AG08396 (cell line): ENCODE measurements around the gene FAM181A.

Experiments
- DNase-seq: peaks from one replicate; pipeline ENCODE4 v3.0.0; 2012; ENCODE audit warnings: low spot score, mixed read lengths

Gene FAM181A

DNA sequence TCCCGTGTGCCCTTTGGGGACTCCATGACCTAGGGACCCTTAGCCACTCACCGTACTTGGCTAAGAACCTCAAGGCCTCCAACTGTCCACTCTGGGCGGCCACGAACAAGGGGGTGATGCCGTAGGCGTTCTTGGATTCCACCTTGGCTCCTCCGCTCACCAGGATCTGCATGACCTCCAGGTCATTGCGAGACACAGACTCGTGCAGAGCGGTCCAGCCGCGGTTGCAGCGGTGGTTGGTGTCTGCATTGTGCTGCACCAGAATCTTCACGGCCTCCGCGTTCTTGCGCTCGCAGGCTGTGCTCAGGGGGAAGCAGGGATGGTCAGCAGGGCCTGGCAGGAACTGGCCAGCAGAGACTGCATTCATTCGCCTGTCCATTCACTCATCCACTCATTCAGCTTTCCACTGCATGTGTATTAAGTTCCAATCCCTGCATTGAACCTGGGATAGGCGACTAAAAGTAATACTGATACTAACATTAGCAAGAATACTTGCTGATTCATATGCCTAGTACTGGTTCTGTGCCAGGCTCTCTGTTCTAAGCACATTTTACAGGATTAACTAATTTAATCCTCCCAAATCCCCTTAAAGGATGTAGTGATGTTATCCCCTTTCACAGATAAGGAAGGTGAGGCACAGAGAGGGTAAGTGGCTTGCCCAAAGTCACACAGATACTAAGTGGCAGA is 23.9 kb downstream of the FAM181A start:
- DNase-seq: no peak

DNA sequence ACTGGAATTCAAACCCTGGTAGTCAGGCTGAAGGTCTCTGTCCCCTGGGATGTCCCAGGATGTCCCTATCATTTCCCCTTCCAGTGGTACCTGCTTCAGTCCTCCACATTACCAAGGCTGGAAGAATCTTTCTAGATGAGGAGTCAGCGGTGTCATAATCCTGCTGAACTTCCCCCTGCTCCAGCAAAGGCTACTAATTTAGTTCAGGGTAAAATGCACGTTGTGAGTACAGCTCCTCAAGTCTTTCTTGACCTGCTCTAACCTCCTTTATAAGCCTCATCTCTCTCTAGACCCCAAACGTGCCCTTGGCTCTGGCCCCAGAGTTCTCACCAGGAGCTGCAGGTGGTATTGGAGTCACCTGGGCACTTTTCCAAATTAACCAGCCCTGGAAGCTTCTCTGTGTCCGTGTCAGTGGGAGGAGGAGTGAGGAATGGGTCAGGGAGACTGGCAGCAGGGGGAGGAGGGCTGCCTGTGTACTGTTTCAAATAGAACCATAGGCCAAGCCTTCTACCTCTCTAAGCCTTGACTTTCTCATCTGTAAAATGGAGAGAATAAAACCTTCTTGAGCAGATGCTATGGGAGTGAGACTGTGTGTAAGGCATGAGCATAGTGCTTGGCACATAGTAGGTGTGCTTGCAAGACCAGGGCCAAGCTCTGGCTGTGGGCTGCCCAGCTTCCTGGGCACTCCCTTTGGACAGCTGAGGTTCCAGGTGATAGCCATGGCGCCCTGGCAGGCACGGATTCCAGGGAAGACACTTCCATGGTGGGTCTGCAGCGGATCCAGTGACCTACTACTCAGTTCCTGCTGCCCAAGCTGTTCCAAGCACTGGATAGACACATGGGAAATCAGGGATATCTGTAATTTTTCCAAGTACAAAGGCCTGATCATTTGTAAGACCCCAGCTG is 24.7 kb downstream of the FAM181A start:
- DNase-seq: no peak

DNA sequence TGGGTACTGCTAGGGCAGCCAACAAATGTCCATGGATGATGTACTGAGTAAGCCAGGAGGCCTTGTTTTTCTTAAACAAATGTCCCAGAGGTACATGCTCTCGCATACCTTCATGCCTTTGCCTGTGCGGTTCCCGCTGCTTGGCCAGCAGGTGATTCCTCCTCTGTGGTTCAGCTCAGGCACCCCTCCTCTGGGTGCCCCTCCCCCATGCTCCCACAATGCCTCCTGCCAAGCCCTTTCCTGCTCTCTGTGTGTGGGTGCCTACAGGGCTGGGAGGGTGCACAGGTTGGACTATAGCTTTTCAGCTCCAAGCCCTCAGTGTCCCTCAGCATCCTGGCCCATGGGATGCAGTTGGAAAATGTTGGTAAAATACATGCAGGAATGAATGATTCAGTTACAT is 25.7 kb downstream of the FAM181A start:
- no peak for DNase-seq

DNA sequence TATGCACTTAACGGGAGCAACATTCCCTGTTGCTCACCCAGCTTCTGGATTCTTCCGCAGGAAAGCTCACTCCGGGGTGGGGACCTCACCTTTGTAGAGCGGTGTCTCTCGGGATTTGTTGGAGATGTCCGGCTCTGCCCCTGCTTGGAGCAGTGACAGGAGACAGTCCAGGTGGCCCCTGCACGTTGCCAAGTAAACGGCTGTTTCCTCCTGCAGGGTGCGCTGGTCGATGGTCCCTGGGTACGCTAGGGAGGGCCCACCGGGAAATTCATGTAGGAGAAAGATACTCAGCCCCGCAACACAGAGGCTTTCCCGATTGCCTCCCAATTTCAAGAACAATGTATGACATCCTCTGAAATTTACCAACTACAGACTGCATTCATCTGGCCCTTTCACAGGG is 26.1 kb downstream of the FAM181A start:
- no peak for DNase-seq

DNA sequence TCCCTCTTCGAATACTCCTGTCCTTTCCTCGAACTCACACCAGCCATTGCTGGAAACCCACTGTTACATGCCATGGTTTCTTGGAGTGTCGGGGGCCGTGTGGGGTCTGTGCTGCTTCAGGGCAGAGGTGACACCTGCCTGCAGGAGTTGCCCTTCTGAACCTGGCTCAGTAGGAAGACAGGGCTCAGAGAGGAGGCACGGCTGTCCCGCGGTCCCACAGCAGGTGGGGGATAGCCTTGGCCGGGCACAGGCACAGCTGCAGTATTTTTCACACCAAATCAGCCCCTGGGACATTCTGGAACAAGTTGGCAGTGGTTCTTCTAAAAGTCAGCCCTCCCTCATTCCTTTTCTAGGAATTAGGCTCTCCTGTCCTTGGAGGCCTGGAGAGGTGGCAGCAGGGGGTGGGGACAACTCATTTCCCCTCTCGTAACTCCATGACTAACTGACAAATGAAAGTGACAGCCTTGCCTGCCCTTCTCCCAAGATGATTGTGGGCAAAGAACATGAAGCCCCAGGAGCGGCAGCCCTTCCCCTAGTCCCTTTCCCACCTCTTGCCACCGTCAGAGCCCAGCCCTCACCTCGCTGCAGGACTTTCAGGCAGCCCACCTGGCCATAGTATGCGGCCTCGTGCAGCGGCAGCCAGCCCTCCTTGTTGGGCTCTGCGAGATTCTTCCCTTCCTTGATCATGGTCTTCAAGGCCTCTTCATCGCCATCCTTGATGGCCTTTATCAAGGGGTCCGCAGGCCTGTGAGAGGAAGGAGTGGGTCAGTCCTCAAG is 26.8 kb downstream of the FAM181A start:
- DNase-seq: no peak

DNA sequence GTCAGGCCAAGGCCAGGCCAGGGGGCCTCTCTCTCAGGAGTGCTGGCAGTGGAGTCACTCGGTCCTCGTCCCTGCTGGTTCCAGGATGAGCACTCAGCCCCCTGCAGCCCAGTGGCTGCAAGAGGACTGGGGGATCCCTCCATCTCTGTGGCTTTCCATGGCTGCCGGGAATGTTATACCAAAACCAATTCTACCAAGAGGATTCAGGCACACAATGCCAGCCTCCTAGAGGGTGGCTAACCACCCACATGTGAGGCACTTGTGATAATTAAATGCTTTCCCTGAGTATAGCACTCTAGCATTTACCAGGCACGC is 27.3 kb downstream of the FAM181A start:
- DNase-seq: no peak

DNA sequence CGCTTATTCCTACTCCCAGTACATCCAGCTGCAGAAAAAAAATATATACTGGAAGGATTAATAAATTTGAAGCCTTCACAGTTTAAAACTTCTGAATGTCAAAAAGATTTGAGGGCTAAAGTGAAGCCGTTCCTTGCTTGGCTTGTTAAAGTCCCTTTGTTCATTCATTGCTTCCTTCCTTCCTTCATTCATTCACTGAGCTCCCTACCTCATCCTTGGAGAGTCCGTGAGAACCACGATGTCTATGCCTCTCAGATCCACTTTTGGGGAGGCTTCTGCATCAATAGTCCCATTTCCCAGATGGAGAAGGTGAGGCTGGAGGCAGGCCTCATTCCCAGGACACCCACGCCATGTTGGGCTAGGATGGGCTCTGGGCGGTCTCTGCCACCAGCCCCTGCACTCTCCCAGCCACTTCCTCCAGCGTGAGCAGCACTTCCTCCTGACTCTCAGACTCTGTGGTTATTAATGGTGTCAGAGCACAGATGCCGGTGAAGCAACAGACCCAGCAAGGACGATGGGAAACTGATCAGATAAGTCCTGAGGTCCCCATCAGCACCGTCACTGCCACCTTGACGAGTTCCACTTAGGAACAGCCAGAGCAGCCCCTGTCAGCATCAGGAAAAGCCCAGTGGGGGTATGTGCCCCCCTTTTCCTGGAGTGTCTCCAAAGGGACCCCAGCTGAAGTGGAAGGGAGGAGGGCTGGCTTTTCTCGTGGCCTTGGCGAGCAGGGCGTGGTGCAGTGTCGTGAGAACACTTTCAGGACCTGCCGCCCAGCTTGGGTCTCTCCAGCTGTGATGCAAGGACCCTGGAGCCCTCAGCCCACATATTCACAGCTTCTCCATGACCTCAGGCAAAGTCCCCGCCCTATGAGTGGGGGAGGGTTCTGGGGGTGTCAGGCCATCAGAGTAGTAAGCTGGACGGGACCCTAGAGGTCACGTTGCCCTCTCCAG is 28.0 kb downstream of the FAM181A start:
- no peak for DNase-seq

DNA sequence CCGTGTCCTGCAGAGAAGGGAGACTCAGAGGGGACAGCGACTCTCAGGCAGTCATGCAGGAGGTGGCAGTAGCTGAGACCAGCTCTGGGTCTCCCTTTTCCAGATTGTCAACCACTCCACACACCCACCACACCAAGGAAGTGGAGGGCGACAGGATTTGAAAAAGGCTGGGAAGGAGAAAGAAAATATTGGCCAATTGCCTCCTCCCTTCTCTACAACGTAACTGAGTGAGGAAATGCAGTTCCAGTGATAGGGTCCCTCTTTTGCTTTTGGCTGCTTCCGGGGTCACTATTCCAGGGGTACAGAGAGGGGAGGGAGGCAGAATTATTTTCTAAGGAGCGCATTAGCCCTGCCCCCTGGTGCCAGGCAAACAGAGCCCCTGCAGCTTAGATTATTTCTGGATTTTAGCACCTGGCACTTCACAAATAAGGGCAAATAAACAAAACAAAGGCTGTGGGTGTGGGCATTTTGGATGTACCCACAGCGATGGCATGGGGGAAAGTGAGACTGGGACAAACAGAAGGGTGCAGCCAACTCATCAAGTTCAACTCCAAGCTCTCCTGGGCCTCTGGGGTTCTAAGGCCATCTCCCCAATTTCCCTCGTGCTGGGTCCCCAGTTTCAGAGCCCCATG is 28.8 kb downstream of the FAM181A start:
- DNase-seq: no peak

DNA sequence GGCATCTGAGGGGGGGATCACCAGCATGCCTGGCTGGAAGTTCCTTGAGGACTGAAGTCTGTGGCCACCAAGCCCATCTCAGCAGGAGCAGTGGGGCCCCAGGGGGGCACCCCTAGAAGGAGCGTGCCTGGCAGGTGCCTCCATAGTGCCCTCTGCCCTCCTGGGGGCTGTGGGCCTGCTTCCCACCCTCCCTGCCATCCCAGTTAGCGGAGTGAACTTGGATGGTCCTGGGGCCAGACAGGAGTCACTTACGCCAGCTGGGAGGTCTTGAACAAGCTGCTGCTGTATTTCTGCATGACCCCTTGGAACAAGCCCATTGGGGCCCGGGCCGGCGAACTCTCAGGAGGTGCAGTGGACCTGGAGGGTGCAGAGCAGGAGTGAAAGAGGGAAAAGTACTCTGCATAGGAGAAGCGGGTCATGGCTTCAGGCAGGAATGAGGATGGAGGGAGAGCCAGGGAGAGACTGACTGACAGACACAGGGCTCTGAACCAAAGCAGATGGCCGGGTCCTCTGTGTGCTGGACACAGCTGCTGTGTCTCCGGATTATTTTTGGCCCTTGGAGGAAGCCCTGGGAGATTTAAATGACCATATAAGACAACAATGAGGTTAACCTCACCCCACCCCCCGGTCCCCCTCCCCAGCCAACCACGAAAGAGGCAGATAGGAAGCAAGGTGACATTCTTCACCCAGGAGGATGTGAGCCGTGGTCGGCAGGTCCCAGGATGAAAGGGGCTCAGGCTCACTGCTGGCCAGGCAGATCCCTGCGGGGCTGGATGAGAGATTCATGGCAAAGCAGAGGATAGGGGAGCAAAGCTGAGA is 29.6 kb downstream of the FAM181A start:
- DNase-seq: no peak

DNA sequence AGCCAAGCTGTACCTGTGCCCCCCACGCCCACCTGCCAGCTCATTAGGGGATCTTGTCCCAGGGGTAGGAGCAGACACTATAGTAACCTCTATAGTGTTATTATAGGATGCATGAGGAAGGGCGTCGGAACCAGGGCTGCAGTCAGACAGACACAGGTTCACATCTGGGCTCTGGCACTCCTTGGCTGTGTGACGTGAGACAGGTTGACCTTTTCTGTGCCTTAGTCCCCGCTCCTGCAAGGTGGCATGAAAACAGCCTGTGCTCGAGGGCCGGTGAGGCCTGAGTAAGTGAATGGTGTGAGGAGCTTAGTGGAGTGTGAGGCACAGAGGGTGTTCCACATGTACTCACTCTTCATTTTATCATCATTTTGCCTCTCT is 30.2 kb downstream of the FAM181A start:
- no peak for DNase-seq

DNA sequence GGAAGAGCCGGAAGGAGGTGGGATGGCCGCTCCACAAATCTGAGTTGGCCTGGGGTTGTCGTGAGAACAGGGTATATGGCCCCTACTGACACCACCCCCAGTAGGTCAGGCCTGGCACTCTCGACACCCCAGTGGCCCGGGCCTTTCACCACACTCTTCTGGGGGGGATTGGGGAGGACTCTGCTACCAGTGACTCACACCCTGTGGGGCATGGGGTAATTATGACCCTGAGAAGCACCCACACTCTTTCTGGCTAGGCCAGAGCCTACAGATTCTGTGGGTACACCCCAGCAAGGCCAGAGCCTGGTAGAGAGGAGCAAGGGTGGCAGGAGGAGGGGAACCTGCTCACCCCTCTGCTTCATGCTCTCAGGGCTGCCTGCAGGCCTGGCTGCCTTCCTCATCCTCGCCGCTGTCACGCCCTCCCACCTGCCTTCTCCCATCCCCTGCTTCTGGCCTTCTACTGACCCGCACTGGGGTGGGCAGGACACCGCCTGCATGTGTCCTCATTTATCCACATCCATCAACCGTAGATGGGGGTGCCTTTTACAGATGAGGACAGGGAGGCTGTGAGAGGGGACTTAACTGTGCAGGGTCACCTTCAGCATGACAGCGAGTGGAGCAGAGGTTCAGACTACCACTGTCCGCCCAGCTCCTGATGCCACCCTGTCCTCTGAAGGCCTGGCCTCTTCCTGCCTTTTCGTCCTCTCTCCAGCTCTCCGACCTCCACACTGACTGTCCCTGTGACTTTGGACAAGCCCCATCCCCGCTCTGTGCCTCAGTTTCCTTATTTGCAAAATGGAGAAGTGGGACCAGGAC is 30.8 kb downstream of the FAM181A start:
- no peak for DNase-seq

DNA sequence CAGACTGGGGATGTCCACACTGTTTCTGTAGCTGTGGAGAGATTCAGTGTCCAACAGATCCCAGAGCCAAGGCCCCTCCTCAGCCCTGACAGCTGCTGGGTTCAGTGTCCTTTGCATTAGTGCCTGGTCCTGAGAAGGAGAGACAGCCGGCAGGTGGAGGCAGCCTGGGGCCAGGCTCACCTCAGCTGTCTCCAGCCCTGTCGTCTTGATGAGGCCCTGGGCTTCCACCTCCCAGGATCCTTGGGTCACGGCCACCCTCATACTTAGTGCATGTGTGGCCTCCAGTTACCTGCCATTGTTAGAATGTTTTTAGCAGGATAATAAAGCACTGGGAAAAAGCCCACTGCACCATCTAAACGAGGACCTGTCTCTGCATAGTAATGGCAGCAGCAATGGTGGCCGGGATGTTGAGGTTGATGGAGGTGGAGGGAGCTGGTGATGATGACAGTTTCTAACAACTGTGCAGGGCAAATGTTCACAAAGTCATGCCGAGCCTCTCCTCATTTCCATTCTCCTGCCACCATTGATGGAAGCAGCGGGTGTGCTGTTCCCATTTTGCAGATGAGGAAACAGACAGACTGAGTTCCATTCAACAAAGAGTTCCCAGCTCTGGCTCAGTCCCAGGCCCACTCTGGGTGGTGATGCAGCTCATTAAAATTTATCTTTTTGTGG is 31.6 kb downstream of the FAM181A start:
- DNase-seq: no peak

DNA sequence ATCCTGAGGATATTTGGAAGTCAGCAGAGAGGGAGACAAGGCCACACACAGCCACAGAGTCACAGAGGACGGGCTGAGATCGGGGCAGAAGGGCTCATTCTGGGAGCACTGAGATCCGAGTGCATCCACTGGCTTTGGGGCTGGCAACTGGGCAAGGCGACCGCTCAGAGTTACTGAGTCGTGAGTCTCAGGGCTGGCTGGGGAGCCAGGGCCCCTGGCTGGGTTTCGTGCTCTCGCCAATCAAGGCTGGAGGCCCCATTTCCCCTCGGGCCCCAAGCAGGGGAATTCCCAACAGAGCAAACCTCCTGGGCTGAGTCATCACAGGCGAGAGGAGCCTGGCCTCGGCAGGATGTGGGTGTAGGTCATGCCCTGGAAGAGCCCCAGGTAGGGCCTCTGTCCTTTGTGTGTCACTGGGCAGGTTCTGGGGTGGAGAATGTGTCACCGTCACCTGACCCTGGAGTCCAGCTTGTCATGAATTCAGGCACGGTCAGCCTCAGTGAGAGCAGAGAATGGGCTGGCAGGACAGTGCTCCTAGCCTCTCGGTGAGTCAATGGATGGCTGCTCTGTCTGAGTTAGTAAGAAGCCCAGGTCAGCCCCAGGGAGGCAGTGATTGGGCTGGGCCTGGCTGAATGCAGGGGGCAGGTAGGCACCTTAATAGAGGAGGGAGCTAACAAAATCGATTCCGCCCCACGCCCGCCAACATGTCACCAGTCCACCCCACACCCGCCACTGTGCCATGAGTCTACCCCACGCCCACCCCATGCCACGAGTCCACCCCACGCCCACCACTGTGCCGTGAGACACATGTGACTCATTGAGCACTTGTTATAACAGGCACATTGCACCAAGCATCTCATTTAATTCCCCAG is 32.3 kb downstream of the FAM181A start:
- DNase-seq: peak; percentile 65

DNA sequence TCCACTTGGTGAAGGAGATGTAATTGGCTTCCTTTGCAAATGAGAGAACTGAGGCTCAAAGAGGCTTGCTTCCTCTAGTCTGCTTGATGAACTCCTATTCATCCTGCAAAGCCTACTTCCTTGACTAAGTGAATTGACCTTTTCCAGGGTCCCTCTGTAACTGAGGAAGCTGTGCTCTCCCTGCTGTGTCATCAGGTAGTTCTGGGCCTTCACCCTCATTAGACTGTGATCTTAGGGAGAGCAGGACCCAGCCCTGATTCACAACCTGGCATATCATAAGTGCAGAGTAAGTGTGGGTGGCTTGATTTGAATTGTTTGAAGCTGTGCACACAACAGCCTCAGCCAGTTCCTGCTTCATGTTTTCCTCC is 32.9 kb downstream of the FAM181A start:
- DNase-seq: no peak

DNA sequence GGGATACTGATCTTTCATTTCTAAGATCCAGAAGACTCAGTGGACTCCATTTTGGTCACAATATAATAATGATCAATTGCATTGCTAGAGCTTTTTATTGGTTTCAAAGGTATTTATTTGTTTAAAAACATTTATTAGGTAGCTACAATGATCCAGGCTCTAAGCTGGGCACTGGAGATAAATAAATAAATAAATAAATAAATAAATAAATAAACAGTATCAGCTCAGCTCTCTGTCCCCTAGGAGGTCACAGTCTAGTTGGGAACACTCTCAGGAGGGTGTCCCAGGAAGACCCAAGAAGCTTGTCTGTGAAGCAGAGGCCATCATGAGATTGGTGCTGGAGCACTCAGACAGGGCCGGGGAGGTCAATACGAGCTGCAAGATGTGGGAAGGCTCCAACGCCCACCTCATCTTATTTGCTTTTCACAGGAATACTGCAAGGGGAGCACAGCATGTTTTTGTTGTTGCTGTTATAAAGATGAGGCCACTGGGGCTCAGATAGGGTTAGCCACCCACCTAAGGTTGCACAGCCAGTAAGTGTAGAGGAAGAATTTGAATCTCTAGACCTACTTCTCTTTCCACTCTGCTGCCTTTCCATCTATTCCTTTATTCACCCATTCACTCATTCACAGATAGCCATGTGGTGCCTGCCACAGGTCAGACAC is 33.8 kb downstream of the FAM181A start:
- no peak for DNase-seq

DNA sequence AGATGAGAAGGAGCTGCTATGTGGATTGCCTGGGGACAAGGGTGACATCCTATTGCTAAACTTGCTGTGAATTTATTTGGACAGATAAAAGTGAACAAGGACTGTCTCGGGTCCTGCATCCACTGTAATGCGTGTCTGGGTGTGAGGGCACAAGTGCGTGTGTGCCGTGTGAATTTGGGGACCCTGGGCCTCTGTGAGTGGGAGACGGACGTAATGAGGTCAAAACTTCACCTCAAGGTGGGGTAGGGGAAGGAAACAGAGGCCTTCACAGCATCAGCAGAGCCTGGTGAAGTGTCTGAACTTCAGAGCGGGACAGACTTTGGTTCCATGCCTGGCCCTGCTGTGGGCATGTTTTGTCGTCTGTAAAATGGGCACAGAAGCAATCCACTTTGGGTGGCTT is 34.5 kb downstream of the FAM181A start:
- no peak for DNase-seq
